Measurements from ENCODE around the gene ABCC4. TPM values are rescaled to one million over a fixed set of nuclear protein-coding genes. Genes with fewer than 3 reads are reported as not detected.
A peak's percentile ranks its signal among the peaks of the same experiment; 100 is the strongest.

The ABCC4 gene
- total and polyA plus RNA-seq, 2 donors (not counting 1 experiment from before 2014, with no cell fraction given), result 1.8 to 7.1 TPM

DNA sequence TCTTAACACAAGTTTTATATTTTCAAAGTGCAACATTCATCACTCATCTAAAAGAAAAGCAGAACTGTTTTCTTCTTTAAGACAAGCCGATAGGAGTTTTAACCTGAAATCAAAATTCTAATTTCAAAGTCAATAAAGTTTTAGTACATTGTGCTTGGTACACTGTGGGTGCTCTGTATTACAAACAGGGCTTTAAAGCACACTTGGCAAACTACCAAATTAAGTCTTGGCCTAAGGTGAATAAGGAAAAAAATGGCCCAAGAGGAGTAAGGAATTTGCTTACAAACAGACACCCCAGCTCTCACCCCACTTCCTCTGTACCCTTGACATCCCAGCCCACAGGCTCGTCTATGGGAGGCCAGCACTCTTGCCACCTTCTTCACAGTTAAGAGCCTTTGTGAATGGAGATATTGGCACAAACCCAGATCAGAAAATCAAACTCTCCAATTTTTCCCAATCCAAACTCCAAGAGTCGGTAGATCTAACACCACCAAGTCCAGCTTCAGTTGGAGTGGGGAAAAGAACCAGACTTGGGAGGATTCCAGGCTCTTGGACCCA lies 66.0 kb downstream of the ABCC4 start:
- POLR2A ChIA-PET, result no interaction called here
- no peaks in the 10 kb centered on the region for H3K9me3 ChIP-seq (ENCODE audit: control extremely low read depth in 1 of 3, control insufficient read depth in 2 of 3, insufficient read depth in 1 of 3, low read length in 2 of 3)
- no peak overlapping the region for H3K4me3 Mint-ChIP-seq

DNA sequence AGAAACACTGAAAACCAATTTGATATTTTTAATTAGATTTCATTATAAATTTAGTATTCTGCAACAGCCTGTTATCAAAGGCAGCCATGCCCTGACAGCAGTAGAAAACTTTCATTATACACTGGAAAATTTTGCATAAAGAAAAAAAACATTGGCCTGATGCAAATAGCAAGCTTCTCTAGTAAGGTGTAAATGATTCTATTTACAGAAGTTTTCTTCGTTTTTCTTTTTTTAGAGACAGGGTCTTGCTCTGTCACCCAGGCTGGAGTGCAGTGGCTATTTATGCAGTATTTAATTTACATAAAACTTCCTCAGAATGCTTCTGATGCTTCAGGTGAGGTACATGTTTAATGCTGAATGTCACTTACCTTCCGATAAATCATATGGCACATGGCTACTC lies 67.0 kb downstream of the ABCC4 start:
- peak overlapping the region; percentile 53 for H3K27ac Mint-ChIP-seq
- H3K4me3 ChIP-seq (ENCODE audit: control extremely low read depth in 1 of 5, extremely low read depth in 1 of 5, insufficient read depth in 1 of 5, low read depth in 2 of 5, low read length in 4 of 5), result peak overlapping the region in 1 of 5 experiments; percentile 32
- DNase-seq (no peak), ATAC-seq (ENCODE audit: low read depth) (peak; percentile 14)
- ChIA-PET CTCF (no interaction called here), POLR2A (no interaction called here)
- peaks cover under 1 to 20% of the 10 kb centered on the region in 2 donors for H3K4me1 ChIP-seq (ENCODE audit: control insufficient read depth in 2 of 2, insufficient read depth in 2 of 2, low read length in 2 of 2)
- WGBS (ENCODE audit: insufficient coverage), result no CpG with 5 or more reads among the region's 2 CpGs
- H3K9me3 Mint-ChIP-seq (ENCODE audit: insufficient read depth), result no peaks in the 10 kb centered on the region
- TF ChIP-seq CTCF (IDR thresholded peaks at IDR 0.05), result no peak
- no peak for TF ChIP-seq EZH2 (IDR thresholded peaks at IDR 0.05; ENCODE audit: borderline replicate concordance, insufficient read depth, low read depth, low read length, poor library complexity, severe bottlenecking)
- H3K36me3 ChIP-seq (replicated peaks in 1 of 2; ENCODE audit: control extremely low read depth in 1 of 2, control insufficient read depth in 1 of 2, extremely low read depth in 1 of 2, insufficient read depth in 2 of 2, low read length in 1 of 2), result no peaks in the 10 kb centered on the region
- H3K27me3 Mint-ChIP-seq, result no peaks in the 10 kb centered on the region
- peak overlapping the region; percentile 6 for H3K4me2 ChIP-seq (replicated peaks; ENCODE audit: low read depth, low read length, poor library complexity, severe bottlenecking)
- H2AFZ ChIP-seq (ENCODE audit: insufficient read depth, low read depth, low read length, poor library complexity, severe bottlenecking), result no peak overlapping the region
- no peaks in the 10 kb centered on the region for H3K9me3 ChIP-seq (ENCODE audit: control extremely low read depth in 1 of 3, control insufficient read depth in 2 of 3, insufficient read depth in 1 of 3, low read length in 2 of 3)
- no peaks in the 10 kb centered on the region for H3K27me3 ChIP-seq (replicated peaks in 1 of 4; ENCODE audit: control extremely low read depth in 1 of 4, control insufficient read depth in 3 of 4, insufficient read depth in 4 of 4, low read length in 3 of 4)
- no peaks in the 10 kb centered on the region for H3K79me2 ChIP-seq (ENCODE audit: control insufficient read depth, insufficient read depth, low read length)
- no peaks in the 10 kb centered on the region for H4K20me1 ChIP-seq (ENCODE audit: control insufficient read depth, insufficient read depth, low read length, poor library complexity, severe bottlenecking)
- H3K27ac ChIP-seq (ENCODE audit: low read length in 2 of 2), result no peak overlapping the region
- intact Hi-C loops (cut with micrococcal nuclease), result no loop called here
- peak overlapping the region; percentile 41 for H3K4me3 Mint-ChIP-seq
- H3K9ac ChIP-seq (ENCODE audit: low read length), result no peak overlapping the region
- H3K4me1 Mint-ChIP-seq, result peaks cover 43% of the 10 kb centered on the region

More for the DNA sequence above, 66.0 kb downstream of the ABCC4 start:
- Histone ChIP-seq H4K20me1 (ENCODE audit: control insufficient read depth, insufficient read depth, low read length, poor library complexity, severe bottlenecking) (no peaks in the 10 kb centered on the region), H3K36me3 (replicated peaks in 1 of 2; ENCODE audit: control extremely low read depth in 1 of 2, control insufficient read depth in 1 of 2, extremely low read depth in 1 of 2, insufficient read depth in 2 of 2, low read length in 1 of 2) (no peaks in the 10 kb centered on the region), H3K4me3 (ENCODE audit: control extremely low read depth in 1 of 5, extremely low read depth in 1 of 5, insufficient read depth in 1 of 5, low read depth in 2 of 5, low read length in 4 of 5) (no peak overlapping the region), H3K27ac (ENCODE audit: low read length in 2 of 2) (peak overlapping the region in 1 of 2 donors; percentile 19), H3K9ac (ENCODE audit: low read length) (no peak overlapping the region), H3K27me3 (replicated peaks in 1 of 4; ENCODE audit: control extremely low read depth in 1 of 4, control insufficient read depth in 3 of 4, insufficient read depth in 4 of 4, low read length in 3 of 4) (no peaks in the 10 kb centered on the region), H2AFZ (ENCODE audit: insufficient read depth, low read depth, low read length, poor library complexity, severe bottlenecking) (no peak overlapping the region), H3K4me1 (ENCODE audit: control insufficient read depth in 2 of 2, insufficient read depth in 2 of 2, low read length in 2 of 2) (peaks cover 4 to 28% of the 10 kb centered on the region in 2 donors), H3K4me2 (replicated peaks; ENCODE audit: low read depth, low read length, poor library complexity, severe bottlenecking) (no peak overlapping the region), H3K79me2 (ENCODE audit: control insufficient read depth, insufficient read depth, low read length) (no peaks in the 10 kb centered on the region)
- ATAC-seq (ENCODE audit: low read depth) (no peak), DNase-seq (no peak)
- WGBS (ENCODE audit: insufficient coverage), result no CpG with 5 or more reads among the region's 3 CpGs
- peaks cover 52% of the 10 kb centered on the region for H3K4me1 Mint-ChIP-seq
- H3K27me3 Mint-ChIP-seq, result no peaks in the 10 kb centered on the region
- TF ChIP-seq CTCF (IDR thresholded peaks at IDR 0.05) (no peak), EZH2 (IDR thresholded peaks at IDR 0.05; ENCODE audit: borderline replicate concordance, insufficient read depth, low read depth, low read length, poor library complexity, severe bottlenecking) (no peak)
- H3K9me3 Mint-ChIP-seq (ENCODE audit: insufficient read depth), result no peaks in the 10 kb centered on the region
- CTCF ChIA-PET, result interaction anchor here (0.9 kb wide), 1 partner anchor 22 kb away, joined by 3 read pairs; no protein-coding TSS in a partner anchor
- intact Hi-C loops (cut with micrococcal nuclease), result no loop called here
- peak overlapping the region; percentile 77 for H3K27ac Mint-ChIP-seq
